Measurements from ENCODE around the gene KCNA2. TPM values are rescaled to one million over a fixed set of nuclear protein-coding genes. Genes with fewer than 3 reads are reported as not detected.

The KCNA2 gene
- total and polyA plus RNA-seq, 2 of the 4 experiments (the other 2 are of a cell fraction), result not detected

DNA sequence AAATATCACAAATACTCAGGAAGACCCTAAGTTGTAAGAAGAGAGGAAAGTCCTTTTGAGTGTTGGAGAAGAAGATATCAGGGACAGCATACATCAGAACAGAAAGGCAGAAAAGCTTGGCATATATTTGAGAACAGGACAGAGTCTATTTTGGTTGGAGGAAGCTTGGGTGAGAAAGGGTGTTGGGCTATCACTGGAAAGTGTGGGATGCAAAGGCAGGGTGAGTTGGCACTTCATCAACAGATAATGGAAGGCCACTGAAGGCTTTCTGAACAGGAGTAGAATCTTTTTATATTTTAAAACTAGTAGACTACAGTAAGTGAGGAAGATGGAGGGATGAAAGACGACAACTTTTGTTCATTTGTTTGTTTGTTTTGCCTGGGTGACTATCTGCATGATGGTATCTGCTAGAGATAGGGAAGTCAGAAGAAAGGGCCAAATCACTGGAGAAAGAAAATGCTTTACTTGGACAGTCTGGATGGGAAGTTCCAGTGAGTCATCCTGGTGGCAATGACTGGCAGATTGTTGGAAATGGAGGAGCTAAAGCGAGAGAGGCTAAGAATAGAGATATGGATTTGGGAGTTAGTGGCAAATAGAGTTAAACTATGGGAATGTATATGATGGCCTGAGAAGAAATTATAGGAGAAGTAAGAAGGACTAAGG lies 33.7 kb upstream of the KCNA2 start:
- ChIA-PET CTCF (no interaction called here), POLR2A (ENCODE audit: unreplicated experiment) (no interaction called here)
- Histone ChIP-seq H2AK9ac (replicated peaks; ENCODE audit: low read depth, low read length, poor library complexity) (no peak overlapping the region), H2BK5ac (ENCODE audit: low read depth, low read length, poor library complexity, severe bottlenecking) (no peak overlapping the region), H3K4me2 (ENCODE audit: low read depth, low read length) (no peak overlapping the region), H2BK15ac (ENCODE audit: low read depth, low read length) (no peak overlapping the region), H3K23ac (ENCODE audit: low read depth, low read length) (no peak overlapping the region), H2AFZ (replicated peaks; ENCODE audit: low read length, poor library complexity) (no peak overlapping the region), H2BK120ac (ENCODE audit: low read depth, low read length) (no peak overlapping the region), H3K79me1 (ENCODE audit: low read depth in 1 of 2, low read length in 2 of 2) (no peaks in the 10 kb centered on the region), H3K14ac (replicated peaks; ENCODE audit: low read depth, low read length) (no peak overlapping the region), H2BK20ac (ENCODE audit: low read depth, low read length) (no peak overlapping the region), H3K4me3 (ENCODE audit: insufficient read depth, low read depth, low read length) (no peak overlapping the region), H3K56ac (ENCODE audit: extremely low read depth, insufficient read depth, low read length) (no peak overlapping the region), H3K9me3 (ENCODE audit: control insufficient read depth, insufficient read depth, low read length) (no peaks in the 10 kb centered on the region), H3K4me1 (ENCODE audit: control insufficient read depth, insufficient read depth, low read length) (0 out of 2 replicates have a peak, but pooled peaks cover 2% of the 10 kb centered on the region), H3K9me1 (ENCODE audit: insufficient read depth, low read length) (no peaks in the 10 kb centered on the region), H3K27ac (ENCODE audit: insufficient read depth, low read length) (no peak overlapping the region), H3K27me3 (ENCODE audit: control insufficient read depth, insufficient read depth, low read length) (peaks cover 4% of the 10 kb centered on the region; the same call in 1 of the 2 replicates), H3K9ac (ENCODE audit: low read depth, low read length) (no peak overlapping the region), H4K8ac (ENCODE audit: low read depth in 2 of 2, low read length in 2 of 2) (no peak overlapping the region), H4K5ac (ENCODE audit: low read depth, low read length) (no peak overlapping the region), H2AK5ac (ENCODE audit: low read depth, low read length) (no peak overlapping the region), H3K18ac (ENCODE audit: low read depth, low read length) (no peak overlapping the region), H3K4ac (ENCODE audit: low read depth, low read length) (no peak overlapping the region), H4K20me1 (ENCODE audit: insufficient read depth, low read length) (no peaks in the 10 kb centered on the region), H4K91ac (ENCODE audit: insufficient read depth, low read depth, low read length) (no peak overlapping the region), H3K36me3 (ENCODE audit: control insufficient read depth, insufficient read depth, low read length) (no peaks in the 10 kb centered on the region)
- peak; percentile 47 for DNase-seq
- ATAC-seq (ENCODE audit: low read depth), result no peak
- TF ChIP-seq RCOR1 (IDR thresholded peaks at IDR 0.05; ENCODE audit: insufficient replicate concordance, low read length), result no peak
- peak; percentile 32; the same call in 1 of the 2 replicates for TF ChIP-seq NFE2L2 (IDR thresholded peaks at IDR 0.05; ENCODE audit: low read depth, low read length)
- no peak for TF ChIP-seq MAZ (IDR thresholded peaks at IDR 0.05; ENCODE audit: borderline replicate concordance, low read depth, low read length)
- BruUV-seq (replicated peaks), result no TSS peak
- dilution Hi-C loops (cut with HindIII; ENCODE audit: low sequenced_read_pairs, unreplicated experiment), result no loop called here
- WGBS, 2 experiments (ENCODE audit: extremely low coverage in 2 of 2, insufficient read length in 1 of 2), result 27% methylated on average over 1 of the region's 2 CpGs; no CpG with 5 or more reads in 1 of the 2 experiments
- intact Hi-C loops (cut with micrococcal nuclease), result no loop called here
- in situ Hi-C loops (cut with MboI; ENCODE audit: low sequenced_read_pairs), result no loop called here

Data from IMR-90 (cell line).